ENCODE data around the gene SARM1. TPM values are rescaled to one million over a fixed set of nuclear protein-coding genes. Genes with fewer than 3 reads are reported as not detected.

SARM1 gene
- total and polyA plus RNA-seq, 9 of the 15 experiments (the other 6 are each of a cell fraction or from before 2014, with no cell fraction given) = 0.04 to 0.55 (median 0.11) TPM; not detected in 2

GRCh38 chr17:28388106-28388505 lies 16.6 kb downstream of the SARM1 start:
- ChIA-PET CTCF (ENCODE audit: low intra/inter-chr PET ratio) (interaction anchor here (0.6 kb wide), 1 partner anchor 161 kb away, joined by 3 read pairs; no protein-coding TSS in a partner anchor), POLR2A (interaction anchor here (0.6 to 1.1 kb wide), 2 partner anchors 17 to 474 kb away, joined by 3 to 4 read pairs; no protein-coding TSS in a partner anchor)
- Histone ChIP-seq H3K4me3 (no peak overlapping the region), H4K20me1 (replicated peaks; ENCODE audit: control insufficient read depth, insufficient read depth, low read length) (no peaks in the 10 kb centered on the region), H2AFZ (ENCODE audit: low read depth, low read length) (no peak overlapping the region), H3K27ac (ENCODE audit: extremely low read depth, low read depth, low read length) (no peak overlapping the region), H3K27me3 (ENCODE audit: control insufficient read depth in 2 of 2, insufficient read depth in 2 of 2, low read length in 2 of 2) (peaks cover 11 to 35% of the 10 kb centered on the region in 2 experiments; a peak in 3 of 5 replicates), H3K9me3 (replicated peaks; ENCODE audit: control insufficient read depth, insufficient read depth, low read depth, low read length) (no peaks in the 10 kb centered on the region), H3K79me2 (ENCODE audit: control insufficient read depth, insufficient read depth, low read length) (no peaks in the 10 kb centered on the region), H3K9me1 (ENCODE audit: control insufficient read depth, insufficient read depth, low read length) (no peaks in the 10 kb centered on the region), H3K4me1 (replicated peaks in 1 of 2; ENCODE audit: control insufficient read depth in 2 of 2, insufficient read depth in 2 of 2, low read length in 2 of 2) (peaks cover 12 to 23% of the 10 kb centered on the region in 2 experiments; a peak in 4 of 5 replicates), H3K4me2 (ENCODE audit: insufficient read depth, low read length) (no peak overlapping the region), H3K36me3 (ENCODE audit: control insufficient read depth, insufficient read depth, low read length) (no peaks in the 10 kb centered on the region), H3K9ac (ENCODE audit: insufficient read depth in 1 of 2, low read depth in 2 of 2, low read length in 2 of 2) (no peak overlapping the region)
- DNase-seq (ENCODE audit: extremely low read depth in 1 of 4, low spot score in 3 of 4) = no peak
- ATAC-seq = no peak
- no peak for TF ChIP-seq ZNF384 (IDR thresholded peaks at IDR 0.05; ENCODE audit: low read depth, low read length)
- TF ChIP-seq CHD2 (IDR thresholded peaks at IDR 0.05; ENCODE audit: low read depth, low read length) = no peak
- no peak for TF ChIP-seq MED1 (CRISPR knock-in tag; IDR thresholded peaks at IDR 0.05; ENCODE audit: borderline replicate concordance)
- no peak for TF ChIP-seq CREB1 (IDR thresholded peaks at IDR 0.05)
- no peak for TF ChIP-seq CREB1 (CRISPR knock-in tag; IDR thresholded peaks at IDR 0.05)
- TF ChIP-seq PPARD (CRISPR knock-in tag; IDR thresholded peaks at IDR 0.05) = no peak
- no peak for TF ChIP-seq BMI1 (IDR thresholded peaks at IDR 0.05; ENCODE audit: low read length)
- TF ChIP-seq PATZ1 (CRISPR knock-in tag; IDR thresholded peaks at IDR 0.05; ENCODE audit: borderline replicate concordance) = no peak
- TF ChIP-seq DMBX1 (CRISPR knock-in tag; IDR thresholded peaks at IDR 0.05; ENCODE audit: borderline replicate concordance) = no peak
- TF ChIP-seq SRSF9 (IDR thresholded peaks at IDR 0.05; ENCODE audit: borderline replicate concordance, low read depth, low read length) = no peak
- TF ChIP-seq MLX (CRISPR knock-in tag; conservative IDR thresholded peaks at IDR 0.05) = no peak
- 29% methylated on average over 7 of the region's 11 CpGs for WGBS (ENCODE audit: insufficient coverage, low coverage, missing lambda C conversion rate)
- no peak for FAIRE-seq
- in situ Hi-C loops (cut with MboI) (no loop called here), intact Hi-C loops (cut with micrococcal nuclease) (no loop called here)
- BruUV-seq (replicated peaks) = no TSS peak

Measured in K562 (cell line).